Measurements from ENCODE around the gene IBA57.

The IBA57 gene

GRCh38 chr1:228217551-228218344 is 52.1 kb downstream of the IBA57 start:
- no peak for DNase-seq
- H2AFZ ChIP-seq (ENCODE audit: low read depth, low read length): no peak overlapping the region
- no peak overlapping the region for H3K27ac ChIP-seq (ENCODE audit: low read length, poor library complexity, severe bottlenecking)
- H3K9ac ChIP-seq (ENCODE audit: low read length): no peak overlapping the region
- H3K23ac ChIP-seq (ENCODE audit: low read length in 2 of 2): no peak overlapping the region
- no peak overlapping the region for H3K14ac ChIP-seq (ENCODE audit: low read length in 2 of 2)
- H3K4me1 ChIP-seq (ENCODE audit: control insufficient read depth, insufficient read depth, low read depth, low read length): peaks cover 14% of the 10 kb centered on the region
- no peaks in the 10 kb centered on the region for H3K9me3 ChIP-seq (ENCODE audit: control insufficient read depth, low read length)
- no peak overlapping the region for H2AK5ac ChIP-seq (ENCODE audit: low read length, severe bottlenecking)
- H3K18ac ChIP-seq (ENCODE audit: low read depth in 1 of 2, low read length in 2 of 2): no peak overlapping the region
- H4K8ac ChIP-seq (ENCODE audit: low read length): no peak overlapping the region
- no peak overlapping the region for H2BK12ac ChIP-seq (ENCODE audit: low read length in 2 of 2)
- H3K4ac ChIP-seq (ENCODE audit: low read depth in 1 of 2, low read length in 2 of 2): no peak overlapping the region
- H3K4me3 ChIP-seq (ENCODE audit: insufficient read depth in 1 of 2, low read depth in 1 of 2, low read length in 2 of 2): no peak overlapping the region
- peaks cover 1% of the 10 kb centered on the region for H3K79me1 ChIP-seq (replicated peaks; ENCODE audit: low read length, poor library complexity, severe bottlenecking)
- no peak overlapping the region for H4K91ac ChIP-seq (ENCODE audit: low read length)
- no peak overlapping the region for H2BK5ac ChIP-seq (ENCODE audit: low read depth, low read length, poor library complexity, severe bottlenecking)
- no peak overlapping the region for H3K4me2 ChIP-seq (ENCODE audit: low read length, poor library complexity, severe bottlenecking)
- H3K36me3 ChIP-seq (ENCODE audit: control insufficient read depth in 1 of 2, insufficient read depth in 2 of 2, low read depth in 1 of 2, low read length in 2 of 2): peaks cover 0 to 47% of the 10 kb centered on the region in 2 experiments
- no peak overlapping the region for H2BK15ac ChIP-seq (ENCODE audit: low read depth, poor library complexity, severe bottlenecking)
- WGBS: 85% methylated on average over 11 of the region's 14 CpGs
- peaks cover 0 to 24% of the 10 kb centered on the region in 2 experiments for H3K27me3 ChIP-seq (ENCODE audit: control insufficient read depth in 1 of 2, insufficient read depth in 1 of 2, low read length in 2 of 2)
- H2BK120ac ChIP-seq (ENCODE audit: low read depth, low read length): no peak overlapping the region

GRCh38 chr1:228218513-228219244 is 53.1 kb downstream of the IBA57 start:
- no peak overlapping the region for H3K23ac ChIP-seq (ENCODE audit: low read length in 2 of 2)
- H2BK5ac ChIP-seq (ENCODE audit: low read depth, low read length, poor library complexity, severe bottlenecking): no peak overlapping the region
- H4K8ac ChIP-seq (ENCODE audit: low read length): no peak overlapping the region
- H3K4me2 ChIP-seq (ENCODE audit: low read length, poor library complexity, severe bottlenecking): no peak overlapping the region
- peaks cover 1% of the 10 kb centered on the region for H3K79me1 ChIP-seq (replicated peaks; ENCODE audit: low read length, poor library complexity, severe bottlenecking)
- no peak overlapping the region for H2AK5ac ChIP-seq (ENCODE audit: low read length, severe bottlenecking)
- H4K91ac ChIP-seq (ENCODE audit: low read length): no peak overlapping the region
- 95% methylated on average over 10 of the region's 14 CpGs for WGBS
- H3K18ac ChIP-seq (ENCODE audit: low read depth in 1 of 2, low read length in 2 of 2): no peak overlapping the region
- H2BK15ac ChIP-seq (ENCODE audit: low read depth, poor library complexity, severe bottlenecking): no peak overlapping the region
- no peak overlapping the region for H3K9ac ChIP-seq (ENCODE audit: low read length)
- H3K14ac ChIP-seq (ENCODE audit: low read length in 2 of 2): no peak overlapping the region
- H3K4me3 ChIP-seq (ENCODE audit: insufficient read depth in 1 of 2, low read depth in 1 of 2, low read length in 2 of 2): no peak overlapping the region
- H3K4ac ChIP-seq (ENCODE audit: low read depth in 1 of 2, low read length in 2 of 2): no peak overlapping the region
- H2BK12ac ChIP-seq (ENCODE audit: low read length in 2 of 2): no peak overlapping the region
- H3K27me3 ChIP-seq (ENCODE audit: control insufficient read depth in 1 of 2, insufficient read depth in 1 of 2, low read length in 2 of 2): peaks cover 0 to 27% of the 10 kb centered on the region in 2 experiments
- no peak overlapping the region for H3K27ac ChIP-seq (ENCODE audit: low read length, poor library complexity, severe bottlenecking)
- no peak for DNase-seq
- H3K9me3 ChIP-seq (ENCODE audit: control insufficient read depth, low read length): no peaks in the 10 kb centered on the region
- no peak overlapping the region for H2BK120ac ChIP-seq (ENCODE audit: low read depth, low read length)
- H2AFZ ChIP-seq (ENCODE audit: low read depth, low read length): no peak overlapping the region
- H3K4me1 ChIP-seq (ENCODE audit: control insufficient read depth, insufficient read depth, low read depth, low read length): peaks cover 10% of the 10 kb centered on the region
- peaks cover 0 to 47% of the 10 kb centered on the region in 2 experiments for H3K36me3 ChIP-seq (ENCODE audit: control insufficient read depth in 1 of 2, insufficient read depth in 2 of 2, low read depth in 1 of 2, low read length in 2 of 2)

DNA sequence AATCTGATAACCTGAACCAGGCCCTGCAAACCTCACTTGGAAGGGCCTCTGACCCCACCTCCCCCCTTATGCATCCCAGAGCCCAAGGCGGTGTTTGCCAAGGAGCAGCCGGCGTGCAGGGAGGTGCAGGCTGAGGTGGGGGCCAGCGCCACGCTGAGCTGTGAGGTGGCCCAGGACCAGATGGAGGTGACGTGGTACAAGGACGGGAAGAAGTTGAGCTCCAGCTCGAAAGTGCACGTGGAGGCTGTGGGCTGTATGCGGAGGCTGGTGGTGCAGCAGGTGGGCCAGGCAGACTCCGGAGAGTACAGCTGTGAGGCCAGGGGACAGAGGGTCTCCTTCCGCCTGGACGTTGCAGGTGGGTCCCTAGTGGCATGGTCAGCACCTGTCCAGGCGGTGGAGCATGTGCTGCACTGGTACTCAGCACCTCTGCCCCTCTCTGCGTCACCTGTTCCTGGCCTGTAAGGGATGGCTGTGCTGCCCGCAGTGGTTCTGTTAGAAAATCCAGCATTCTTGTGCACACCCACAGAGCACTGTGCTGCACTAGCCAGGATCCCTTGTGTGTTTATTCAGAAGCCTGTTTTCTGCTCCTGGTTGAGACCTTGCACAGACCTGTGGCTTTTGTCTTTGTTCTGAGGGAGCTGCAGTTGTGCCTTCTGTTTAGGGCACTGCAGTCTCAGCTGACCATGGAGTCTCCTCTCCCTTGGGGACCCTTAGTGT is 53.8 kb downstream of the IBA57 start:
- Histone ChIP-seq H2AK5ac (ENCODE audit: low read length, severe bottlenecking) (no peak overlapping the region), H2BK12ac (ENCODE audit: low read length in 2 of 2) (no peak overlapping the region), H3K36me3 (ENCODE audit: control insufficient read depth in 1 of 2, insufficient read depth in 2 of 2, low read depth in 1 of 2, low read length in 2 of 2) (peaks cover 0 to 51% of the 10 kb centered on the region in 2 experiments), H3K4me2 (ENCODE audit: low read length, poor library complexity, severe bottlenecking) (no peak overlapping the region), H3K79me1 (replicated peaks; ENCODE audit: low read length, poor library complexity, severe bottlenecking) (peaks cover 2% of the 10 kb centered on the region), H3K14ac (ENCODE audit: low read length in 2 of 2) (no peak overlapping the region), H3K4ac (ENCODE audit: low read depth in 1 of 2, low read length in 2 of 2) (no peak overlapping the region), H3K27me3 (ENCODE audit: control insufficient read depth in 1 of 2, insufficient read depth in 1 of 2, low read length in 2 of 2) (peaks cover 0 to 21% of the 10 kb centered on the region in 2 experiments), H3K27ac (ENCODE audit: low read length, poor library complexity, severe bottlenecking) (no peak overlapping the region), H2BK5ac (ENCODE audit: low read depth, low read length, poor library complexity, severe bottlenecking) (no peak overlapping the region), H2BK15ac (ENCODE audit: low read depth, poor library complexity, severe bottlenecking) (no peak overlapping the region), H4K91ac (ENCODE audit: low read length) (no peak overlapping the region), H3K18ac (ENCODE audit: low read depth in 1 of 2, low read length in 2 of 2) (no peak overlapping the region), H3K23ac (ENCODE audit: low read length in 2 of 2) (no peak overlapping the region), H3K9ac (ENCODE audit: low read length) (no peak overlapping the region), H2AFZ (ENCODE audit: low read depth, low read length) (no peak overlapping the region), H3K4me1 (ENCODE audit: control insufficient read depth, insufficient read depth, low read depth, low read length) (peaks cover 3% of the 10 kb centered on the region), H4K8ac (ENCODE audit: low read length) (no peak overlapping the region), H2BK120ac (ENCODE audit: low read depth, low read length) (no peak overlapping the region), H3K4me3 (ENCODE audit: insufficient read depth in 1 of 2, low read depth in 1 of 2, low read length in 2 of 2) (no peak overlapping the region), H3K9me3 (ENCODE audit: control insufficient read depth, low read length) (peaks cover 6% of the 10 kb centered on the region)
- WGBS: 98% methylated on average over 16 of the region's 16 CpGs
- no peak for DNase-seq

Measured in mesenchymal stem cell (in vitro differentiated cells and primary cell).